HG03045 (cell line): ENCODE data around the gene TMEM52.

ENCODE experiments used
- ATAC-seq: cut with Tn5 transposase; IDR thresholded peaks from one replicate; pipeline ENCODE4 v1.9.1; 2021; ENCODE audit warnings: mild to moderate bottlenecking, moderate library complexity; ENCODE audit not compliant: unreplicated experiment

TMEM52 gene

DNA sequence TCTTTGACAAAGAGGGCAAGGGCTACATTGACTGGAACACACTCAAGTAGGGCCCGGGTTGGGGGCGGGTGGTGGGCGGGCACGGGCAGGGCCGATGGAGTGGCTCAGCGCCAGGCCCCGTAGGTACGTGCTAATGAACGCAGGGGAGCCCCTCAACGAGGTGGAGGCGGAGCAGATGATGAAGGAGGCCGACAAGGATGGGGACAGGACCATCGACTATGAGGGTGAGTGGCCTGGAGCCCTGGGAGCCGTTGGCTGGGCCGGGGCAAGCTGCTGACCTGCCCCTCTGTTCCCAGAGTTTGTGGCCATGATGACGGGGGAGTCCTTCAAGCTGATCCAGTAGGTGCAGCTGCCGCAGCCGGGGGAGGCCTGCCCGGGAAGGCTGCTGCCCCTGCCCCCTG lies 2.2 kb downstream of the TMEM52 start:
- ATAC-seq, result no peak

DNA sequence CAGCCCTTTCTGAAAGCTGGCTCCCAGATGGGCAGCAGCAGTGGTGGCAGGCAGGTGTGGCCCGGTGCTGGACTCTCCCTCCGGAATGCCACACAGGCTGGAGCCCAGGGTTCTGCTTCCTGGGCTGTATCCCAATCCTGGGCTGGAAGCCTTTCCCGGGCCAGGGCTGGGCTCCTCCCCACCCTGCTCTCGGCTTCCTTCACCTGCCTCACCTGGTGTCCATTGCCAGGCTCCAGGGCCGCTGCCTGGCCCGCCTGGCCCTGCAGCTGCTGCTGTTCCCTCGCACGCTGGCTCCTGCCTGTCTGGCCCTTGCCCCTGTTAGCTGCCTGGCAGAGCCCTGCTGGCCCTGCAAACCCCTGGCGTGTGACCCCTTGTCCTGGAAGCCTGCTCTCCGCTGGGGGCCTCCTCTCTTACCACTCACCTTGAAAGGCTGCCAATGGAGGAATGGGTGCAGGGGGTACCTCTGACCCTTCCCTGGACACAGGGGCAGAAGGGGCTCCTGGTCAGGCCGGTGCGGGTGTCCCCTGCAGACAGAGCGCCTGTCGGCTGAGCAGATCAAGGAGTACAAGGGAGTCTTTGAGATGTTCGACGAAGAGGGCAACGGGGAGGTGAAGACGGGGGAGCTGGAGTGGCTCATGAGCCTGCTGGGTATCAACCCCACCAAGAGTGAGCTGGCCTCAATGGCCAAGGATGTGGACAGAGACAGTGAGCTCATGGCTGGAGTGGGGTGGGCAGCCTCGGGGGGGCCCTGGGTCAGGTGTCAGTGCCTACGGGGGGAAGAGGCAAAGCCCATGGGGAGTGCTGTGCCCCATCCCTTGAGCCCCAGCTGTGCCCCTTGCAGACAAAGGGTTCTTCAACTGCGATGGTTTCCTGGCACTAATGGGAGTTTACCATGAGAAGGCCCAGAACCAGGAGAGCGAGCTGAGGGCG lies 2.9 kb downstream of the TMEM52 start:
- no peak for ATAC-seq

DNA sequence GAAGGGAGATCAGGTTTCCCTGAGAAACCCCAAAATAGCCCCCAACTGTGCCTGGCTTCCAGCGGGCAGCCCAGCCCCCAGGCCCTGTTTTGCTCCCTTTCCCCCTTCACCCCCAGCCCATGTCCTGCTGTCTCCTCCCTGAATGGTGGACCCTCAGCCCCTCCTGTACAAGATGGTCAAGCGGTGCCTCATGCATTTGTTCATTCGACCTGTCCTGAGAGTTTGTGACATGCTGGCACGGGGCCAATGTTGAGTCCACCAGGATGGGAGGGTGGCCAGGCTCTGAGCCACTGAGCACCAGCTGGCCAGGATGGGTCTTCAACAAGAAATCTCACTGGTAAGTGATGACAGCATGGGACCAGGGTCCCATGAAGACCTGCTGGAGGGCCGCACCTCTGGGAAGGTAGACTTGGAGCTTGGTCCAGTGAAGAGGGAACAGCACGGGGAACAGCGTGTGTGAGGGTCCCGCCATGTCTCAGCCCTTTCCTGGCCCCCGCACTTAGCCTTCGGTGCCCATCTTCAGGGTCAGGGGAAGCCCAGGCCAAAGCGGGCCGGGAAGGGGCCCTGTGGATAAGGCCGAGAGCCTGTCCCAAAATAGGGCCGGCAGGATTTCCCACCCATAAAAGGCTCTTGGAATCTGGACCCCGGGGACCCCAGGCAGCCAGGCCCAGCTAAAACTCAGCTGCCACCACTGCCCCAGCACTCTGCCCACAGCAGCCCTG lies 3.9 kb downstream of the TMEM52 start, which contains the start of gene CALML6:
TSS of gene CALML6 (plus strand) at position 290 of the 722 bp plus-strand sequence. CDS start at position 311, 21 bp downstream.
- no peak for ATAC-seq

DNA sequence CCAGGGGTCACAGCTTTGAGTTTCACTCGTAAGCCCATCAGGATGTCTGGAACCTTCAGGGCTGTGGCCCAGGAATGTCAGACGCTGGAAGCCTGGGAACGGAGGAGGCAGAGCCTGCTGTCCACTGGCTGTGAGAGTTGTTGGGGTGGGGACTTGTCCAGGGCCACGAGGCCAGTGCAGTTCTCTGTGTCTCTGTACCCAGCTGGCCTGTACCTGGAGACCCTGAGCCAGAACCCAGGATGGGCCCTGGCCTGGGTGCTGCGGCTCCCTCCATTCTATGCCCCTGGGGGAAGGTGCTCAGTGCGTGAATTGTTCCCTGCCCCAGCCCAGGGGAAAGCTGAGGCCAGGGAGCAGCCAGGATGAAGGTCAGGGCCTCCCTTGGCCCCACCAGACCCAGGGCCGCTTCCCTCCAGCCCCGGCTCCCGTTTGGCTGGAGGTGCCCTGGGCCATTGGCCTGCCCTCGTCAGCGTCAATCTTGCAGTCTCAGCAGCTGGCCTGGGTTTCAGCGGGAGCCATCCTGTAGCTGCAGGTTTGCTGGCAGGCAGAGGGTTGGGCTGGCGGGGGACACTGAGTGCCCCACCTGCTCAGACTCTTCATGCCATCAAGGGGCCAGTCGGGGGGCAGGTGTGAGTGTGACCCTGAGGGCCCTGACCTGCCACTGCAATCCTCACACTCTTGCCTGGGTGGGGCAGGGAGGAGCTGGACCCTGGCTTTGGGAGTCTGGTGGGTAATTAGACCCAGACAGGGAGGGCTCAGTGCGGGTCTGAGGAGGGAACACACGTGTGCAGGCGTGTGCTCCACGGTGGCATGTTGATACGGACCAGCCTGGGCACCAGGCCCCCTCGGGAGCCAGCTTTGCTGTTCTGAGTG lies 4.7 kb downstream of the TMEM52 start:
- no peak for ATAC-seq

DNA sequence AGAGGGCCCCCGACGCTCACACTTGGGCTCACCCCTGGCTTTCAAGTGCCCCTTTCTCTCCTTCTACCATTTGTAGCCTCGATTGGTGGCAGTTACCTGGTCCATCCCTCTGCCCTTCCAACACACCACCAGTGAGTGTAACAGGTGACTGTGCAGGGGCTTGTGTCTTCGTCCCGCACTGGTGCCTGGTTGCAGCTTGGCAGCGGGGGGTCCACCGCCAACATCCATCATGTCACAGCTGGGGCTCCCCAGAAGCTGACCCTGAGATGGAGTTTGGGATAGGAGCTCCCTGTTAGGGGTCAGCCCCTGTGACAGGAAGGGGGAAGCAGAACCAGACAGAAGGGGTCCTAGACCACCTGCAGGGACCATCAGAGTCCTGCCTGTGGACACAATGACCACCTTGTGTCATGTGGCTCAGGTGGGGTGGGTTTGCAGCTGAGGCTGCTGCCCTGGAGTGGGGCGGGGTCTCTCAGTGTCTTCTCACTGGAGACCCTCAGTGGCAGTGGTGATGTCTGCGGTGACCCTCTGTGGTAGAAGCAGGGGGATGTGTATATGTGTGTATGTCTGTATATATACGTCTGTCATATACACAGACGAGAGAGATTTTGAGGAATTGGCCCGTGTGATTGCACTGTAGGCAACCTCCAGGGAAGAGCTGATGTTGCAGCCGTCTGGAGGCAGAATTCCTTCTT lies 7.6 kb downstream of the TMEM52 start:
- no peak for ATAC-seq

DNA sequence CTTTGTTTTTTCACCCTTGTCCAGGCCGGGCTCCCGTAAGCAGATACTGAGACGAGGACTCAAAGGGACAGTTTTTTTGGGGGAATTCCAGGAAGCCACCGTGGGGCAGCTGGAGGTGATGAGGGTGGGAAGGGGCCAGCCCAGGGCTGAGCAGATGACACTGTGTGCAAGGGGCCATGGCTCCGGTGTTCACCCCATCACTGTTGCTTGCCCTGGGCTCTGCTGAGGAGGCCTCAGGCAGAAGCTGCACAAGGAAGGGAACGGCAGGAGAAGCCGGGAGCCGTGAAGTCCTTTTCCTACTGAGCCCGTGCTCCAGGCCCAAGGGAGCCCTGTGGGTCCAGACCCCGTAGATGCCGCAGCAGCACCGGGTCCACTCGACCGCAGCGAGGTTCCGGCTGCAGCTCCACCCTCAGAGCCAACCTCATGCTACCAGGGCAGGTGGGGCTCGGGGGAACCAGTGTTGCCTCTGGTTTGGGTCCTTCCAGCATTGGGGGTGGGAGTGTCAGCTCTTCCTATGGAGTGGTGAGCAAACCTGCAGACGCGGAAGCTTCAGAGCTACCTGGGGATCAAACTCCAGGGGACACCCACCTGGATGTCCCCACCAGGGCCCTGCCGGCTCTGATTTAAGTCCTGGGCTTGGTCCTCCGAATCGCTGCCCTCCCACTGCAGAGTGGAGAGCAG lies 8.3 kb downstream of the TMEM52 start:
- ATAC-seq, result no peak

DNA sequence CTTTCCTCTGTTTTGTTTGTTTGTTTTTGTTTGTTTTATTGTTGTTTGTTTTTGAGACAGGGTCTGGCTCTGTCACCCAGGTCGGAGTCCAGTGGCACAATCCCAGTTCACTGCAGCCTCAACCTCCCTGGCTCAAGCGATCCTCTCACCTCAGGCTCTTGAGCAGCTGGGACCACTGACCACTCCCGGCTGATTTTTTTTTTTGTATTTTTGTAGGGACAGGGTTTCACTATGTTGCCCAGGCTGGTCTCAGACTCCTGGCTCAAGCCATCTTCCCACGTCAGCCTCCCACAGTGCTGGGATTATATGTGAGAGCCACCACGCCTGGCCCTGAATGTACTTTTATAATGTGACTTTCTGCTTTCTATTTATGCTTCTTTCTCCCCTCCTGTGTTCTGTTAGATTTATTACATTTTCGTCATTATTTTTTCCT lies 9.0 kb downstream of the TMEM52 start:
- ATAC-seq, result no peak

DNA sequence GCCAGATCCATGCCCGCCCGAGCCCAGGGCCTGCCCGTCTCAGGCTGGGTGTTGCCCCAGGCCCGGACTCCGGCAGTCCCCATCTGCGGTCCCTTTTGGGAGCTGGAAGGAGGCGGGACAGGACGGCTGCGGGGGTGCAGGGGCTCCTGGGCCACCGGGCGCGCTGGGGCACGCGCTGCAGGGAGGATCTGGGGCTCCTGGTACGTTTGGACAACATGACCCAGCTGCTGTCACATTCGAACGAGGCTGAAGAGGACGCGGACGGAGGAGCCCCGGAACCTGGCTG lies 10.6 kb downstream of the TMEM52 start:
- no peak for ATAC-seq

DNA sequence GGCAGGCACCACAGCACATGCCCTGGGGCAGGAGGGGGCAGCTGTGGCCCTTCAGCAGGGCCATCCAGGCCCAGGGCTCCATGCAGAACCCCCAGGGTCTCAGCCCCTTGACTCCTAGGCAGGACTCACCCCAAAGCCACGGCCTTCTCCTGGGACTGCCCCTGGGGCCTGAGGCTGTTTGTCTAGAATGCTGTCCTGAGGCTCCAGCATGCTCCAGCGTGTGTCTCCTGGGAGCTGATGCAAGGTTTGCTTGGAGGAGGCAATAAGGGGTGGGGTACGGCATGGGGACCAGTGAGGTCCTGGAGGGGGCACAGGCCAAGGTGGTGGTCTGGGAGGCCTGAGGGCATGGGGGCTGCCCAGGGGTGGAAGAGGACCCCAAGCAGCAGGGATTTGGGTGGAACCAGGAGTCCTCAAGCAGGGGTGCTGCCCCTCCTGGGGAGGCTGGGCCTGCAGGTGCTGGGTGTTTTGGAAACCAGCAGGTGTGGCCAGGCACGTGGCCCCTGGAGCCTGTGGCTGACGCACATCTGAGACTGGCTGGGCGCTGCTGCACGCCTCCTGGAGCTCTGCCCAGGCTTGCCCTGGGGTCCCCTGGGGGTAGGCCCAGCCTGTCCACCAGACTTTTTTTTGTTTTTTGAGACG lies 11.9 kb downstream of the TMEM52 start:
- ATAC-seq, result no peak

DNA sequence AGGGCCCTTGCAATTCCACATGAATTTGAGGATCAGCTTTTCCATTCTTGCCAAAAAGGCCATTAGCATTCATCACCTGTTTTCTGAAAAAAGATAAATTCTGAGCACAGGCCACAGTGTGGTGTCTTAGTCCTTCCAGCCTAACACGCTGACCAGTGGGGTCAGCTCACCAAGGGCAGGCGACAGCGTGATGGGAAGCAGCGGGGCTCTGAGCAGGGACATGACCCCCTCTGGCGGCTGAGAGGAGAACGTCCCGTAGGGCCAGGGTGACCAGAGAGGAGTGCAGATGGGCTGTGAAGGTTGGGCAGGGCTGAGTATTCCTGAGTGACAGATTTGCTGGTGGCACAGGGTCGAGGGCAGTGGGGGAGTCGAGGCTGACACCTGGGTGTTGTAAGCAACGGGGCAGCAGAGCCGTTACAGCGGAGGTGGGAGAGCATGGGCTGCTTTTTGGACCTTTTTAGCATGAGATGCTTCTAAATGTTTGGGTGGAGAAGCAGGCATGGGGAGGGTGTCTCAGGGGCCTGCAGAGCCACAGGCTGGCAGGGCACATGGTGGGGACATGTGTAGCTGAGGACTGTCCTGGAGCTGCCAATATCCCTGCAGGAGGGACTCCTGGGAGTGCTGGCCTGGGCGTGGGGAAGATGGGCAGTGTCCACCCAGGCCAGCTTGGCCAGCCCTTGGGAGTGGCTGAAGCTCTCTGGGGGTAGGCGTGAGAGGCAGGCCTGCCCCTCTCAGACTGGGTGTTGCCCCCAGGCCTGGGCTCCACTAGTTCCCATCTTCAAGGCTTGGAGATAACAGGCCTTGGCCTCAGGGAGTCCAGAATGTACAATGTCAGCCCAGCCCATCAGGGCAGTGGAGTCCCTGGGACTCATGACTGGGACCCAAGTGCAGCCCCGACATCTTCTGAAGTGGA lies 12.6 kb downstream of the TMEM52 start:
- no peak for ATAC-seq

DNA sequence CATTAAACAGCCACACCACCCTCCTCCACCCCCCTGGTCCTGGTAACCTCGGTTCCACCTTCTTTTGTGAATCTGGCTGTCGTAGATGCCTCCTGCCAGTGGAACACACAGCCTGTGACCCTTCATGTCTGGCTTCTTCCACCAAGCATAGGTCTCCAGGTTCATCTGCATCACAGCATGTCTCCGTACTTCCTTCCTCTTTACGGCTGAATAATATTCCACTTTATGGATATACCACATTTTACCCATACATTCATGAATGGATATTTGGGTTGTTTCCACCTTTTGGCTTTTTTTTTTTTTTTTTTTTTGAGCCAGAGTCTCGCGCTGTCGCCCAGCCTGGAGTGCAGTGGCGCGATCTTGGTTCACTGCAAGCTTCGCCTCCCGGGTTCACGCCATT lies 15.9 kb downstream of the TMEM52 start:
- no peak for ATAC-seq

DNA sequence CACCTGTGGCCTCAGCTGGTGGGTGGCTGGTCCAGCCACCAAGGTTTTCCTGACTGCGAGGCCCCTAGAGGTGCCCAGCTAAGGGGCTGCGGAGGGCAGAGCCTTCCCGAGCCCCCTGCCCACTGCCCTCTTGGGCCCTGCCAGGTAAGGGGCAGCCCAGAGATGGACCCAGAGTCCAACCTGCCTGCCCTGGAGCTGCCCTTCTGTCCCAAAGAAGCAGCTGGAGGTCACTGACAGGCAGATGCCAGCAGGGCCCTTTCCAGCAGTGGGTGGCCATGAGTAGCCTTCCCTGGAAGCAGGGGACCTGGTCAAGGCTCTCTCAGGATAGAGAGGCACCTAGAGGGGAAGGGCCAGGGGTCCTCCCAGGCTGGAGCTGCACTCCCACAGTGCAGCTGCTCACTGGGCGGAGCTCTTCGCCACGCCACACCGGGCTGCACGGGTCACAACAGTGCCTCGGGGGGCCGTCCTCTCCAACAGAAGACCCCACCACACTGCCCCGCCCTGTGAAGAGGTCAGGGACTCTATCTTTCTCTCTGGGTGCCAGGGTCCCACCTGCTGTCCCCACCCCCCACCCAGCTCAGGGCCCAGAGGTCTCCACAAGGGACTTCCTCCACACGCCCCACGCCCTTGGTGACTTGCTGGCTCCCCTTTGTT lies 17.3 kb downstream of the TMEM52 start:
- no peak for ATAC-seq

DNA sequence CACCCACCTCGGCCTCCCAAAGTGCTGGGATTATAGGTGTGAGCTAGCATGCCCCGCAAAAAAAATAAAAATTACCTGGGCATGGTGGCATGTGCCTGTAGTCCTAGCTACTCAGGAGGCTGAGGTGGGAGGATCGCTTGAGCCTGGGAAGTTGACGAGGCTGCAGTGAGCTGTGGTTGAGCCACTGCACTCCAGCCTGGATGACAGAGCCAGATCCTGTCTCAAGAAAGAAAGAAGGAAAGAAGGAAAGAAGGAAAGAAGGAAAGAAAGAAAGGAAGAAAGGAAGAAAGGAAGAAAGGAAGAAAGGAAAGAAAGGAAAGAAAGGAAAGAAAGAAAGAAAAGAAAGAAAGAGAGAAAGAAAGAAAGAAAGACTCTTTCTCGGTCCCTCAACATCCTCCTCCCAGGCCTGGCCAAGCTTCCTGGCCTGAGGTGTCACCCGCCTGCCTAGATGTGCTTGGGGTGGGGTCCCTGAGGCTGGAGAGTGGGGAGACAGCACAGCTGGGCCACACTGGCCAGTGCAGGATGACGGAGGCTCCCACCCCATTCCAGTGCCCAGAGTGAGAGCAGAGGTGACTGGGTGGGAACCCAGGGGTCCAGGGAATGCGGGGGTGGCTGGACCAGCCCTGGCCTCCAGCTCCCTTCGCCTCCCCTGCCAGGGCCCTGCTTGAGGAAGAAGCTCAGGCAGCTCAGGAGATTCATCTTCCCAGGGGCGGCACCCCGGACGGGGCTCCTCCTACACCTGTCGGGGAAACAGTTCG lies 18.0 kb downstream of the TMEM52 start:
- no peak for ATAC-seq

DNA sequence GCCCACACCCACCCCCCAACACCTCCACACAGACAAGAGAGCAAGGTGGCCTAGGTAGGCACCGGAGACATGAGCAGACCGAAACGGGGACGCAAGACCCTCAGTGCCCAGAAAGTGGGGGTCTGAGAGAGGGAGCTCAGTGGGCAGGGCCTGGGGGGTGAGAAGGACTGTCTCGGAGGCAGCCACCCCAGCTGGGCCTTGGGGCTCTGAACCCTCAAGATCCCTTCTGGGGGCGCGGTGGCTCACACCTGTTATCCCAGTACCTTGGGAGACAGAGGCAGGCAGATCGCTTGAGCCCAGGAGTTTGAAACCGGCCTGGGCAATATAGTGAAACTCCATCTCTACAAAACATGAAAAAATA lies 19.1 kb downstream of the TMEM52 start:
- ATAC-seq, result no peak

DNA sequence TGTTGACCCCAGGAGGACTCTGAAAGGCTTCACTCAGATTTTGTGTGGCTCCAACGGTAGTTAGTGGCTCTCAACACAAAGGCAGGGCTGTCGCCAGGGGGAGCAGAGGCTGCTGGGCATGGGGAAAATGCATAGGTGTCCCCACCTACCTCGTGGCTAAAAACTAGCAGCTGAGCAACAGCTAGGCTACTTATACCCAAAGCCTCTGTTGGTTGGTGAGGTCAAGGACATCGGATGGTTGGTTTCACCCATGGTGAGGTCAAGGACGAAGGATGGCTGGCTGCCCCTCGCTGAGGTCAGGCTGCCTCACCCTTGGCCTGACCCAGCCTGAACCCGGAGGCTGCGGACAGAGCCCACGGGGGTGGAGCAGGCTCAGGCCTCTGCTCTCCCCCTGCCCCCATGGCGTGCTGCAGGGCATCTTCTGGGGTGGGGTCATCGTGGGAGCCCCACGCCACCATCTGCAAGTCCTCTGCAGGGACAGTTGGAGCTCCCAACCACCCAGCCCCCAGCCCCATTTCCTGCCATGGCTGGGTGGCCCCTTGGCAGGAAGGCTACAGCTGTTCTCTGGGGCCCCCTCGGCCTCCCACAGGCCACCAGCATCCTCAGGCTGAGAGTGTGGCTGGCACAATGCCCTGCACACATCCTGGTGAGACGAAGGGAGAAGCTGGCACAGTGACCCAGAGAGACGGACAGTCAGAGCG lies 19.7 kb downstream of the TMEM52 start:
- ATAC-seq, result no peak

DNA sequence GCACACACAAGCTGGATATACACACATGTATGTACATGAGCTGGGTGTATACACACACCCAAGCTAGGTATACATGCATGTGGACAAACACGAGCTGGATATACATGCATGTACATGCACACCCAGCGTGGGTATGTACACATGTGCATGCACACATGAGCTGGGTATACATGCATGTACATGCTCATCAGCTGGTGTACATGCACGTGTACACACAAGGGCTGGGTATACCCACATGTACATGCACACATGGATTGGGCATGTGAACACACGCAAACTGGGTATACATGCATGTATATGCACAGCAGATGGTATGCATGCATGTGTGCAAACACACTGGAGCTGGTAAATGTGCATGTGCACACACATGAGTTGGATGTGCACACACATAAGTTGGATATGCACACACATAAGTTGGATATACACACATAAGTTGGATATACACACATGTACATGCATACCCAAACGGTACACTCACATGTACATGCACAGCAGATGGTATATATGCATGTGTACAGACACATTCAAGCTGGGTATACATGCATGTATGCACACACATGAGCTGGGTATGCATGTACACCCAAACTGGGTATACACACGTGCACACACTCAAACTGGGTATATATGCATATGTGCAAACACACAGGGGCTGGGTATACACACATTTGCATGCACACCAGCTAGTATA lies 20.7 kb downstream of the TMEM52 start:
- no peak for ATAC-seq
